NCI-H1694 treated with DMSO at 0.1 percent for 48 hours (cell line): ENCODE measurements around the gene SEMA3F.

Experiments
- DNase-seq: peaks from one replicate; lab custom pipeline; 2025; lab: John Stamatoyannopoulos, UW

The SEMA3F gene

DNA sequence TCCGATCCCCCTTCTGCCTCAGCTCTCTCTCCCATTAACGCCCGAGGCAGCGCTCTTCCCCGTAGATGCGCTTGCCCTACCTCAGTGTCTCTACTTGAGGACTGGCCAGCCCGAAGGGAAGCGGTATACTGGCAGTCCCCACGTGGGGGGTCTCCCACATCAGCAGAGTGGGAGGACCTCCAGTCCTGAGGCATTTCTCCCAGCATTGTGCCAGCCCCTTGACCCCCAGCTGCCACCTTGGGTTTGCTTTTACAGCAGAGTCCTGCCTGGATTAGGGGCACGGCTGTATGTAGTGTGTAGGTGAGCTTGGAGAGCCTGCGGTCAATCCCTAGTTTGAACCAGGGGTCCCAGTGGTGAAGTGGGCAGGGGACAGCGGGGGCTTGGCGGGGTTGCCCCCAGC, 767 bp downstream of the SEMA3F start:
- DNase-seq: no peak

DNA sequence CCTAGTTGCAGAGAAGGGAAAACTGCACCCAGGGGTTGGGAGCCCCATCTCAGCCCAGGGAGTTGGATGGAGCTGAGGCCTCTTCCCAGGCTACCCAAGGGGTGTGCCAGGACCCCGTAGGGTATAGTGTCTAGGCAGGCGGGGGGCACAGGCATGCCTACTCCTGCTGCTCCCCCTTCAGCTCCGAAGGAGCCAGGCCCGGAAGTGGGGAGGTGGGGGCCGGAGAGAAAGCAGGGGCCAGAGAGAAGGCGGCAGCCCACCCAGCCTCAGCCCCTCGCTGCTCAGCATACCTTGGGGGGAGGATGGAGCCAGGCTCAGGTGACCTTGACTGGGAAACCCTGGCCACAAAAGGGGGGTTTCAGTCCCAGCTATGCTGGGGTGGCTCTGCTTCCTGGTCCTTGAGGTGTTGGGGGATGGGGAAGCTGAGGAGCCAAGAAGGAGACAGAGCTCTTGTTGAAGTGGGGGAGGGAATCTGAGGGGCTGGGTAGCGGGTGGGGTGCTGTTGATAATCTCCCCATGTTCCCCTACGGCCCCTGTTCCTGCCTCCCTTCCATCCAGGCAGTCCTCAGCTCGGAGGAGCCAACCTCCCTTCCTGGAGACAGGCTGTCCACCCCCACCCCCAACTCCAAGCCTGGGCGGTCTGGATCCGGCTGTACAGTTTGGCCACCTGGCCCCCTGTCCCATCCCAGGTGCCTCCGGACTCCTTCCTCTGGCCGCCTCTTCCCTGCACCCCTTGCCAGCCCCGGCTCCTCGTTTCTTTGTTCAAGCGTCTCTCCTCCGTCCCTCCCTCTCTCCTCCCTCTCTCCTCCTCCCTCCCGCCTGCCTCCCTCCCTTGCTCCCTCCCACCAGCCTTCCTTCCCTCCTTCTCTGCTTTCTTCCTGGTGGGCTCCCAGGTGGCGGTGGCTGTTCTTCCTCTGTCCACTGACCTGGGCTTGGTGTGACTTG, 1.7 kb downstream of the SEMA3F start:
- DNase-seq: no peak

DNA sequence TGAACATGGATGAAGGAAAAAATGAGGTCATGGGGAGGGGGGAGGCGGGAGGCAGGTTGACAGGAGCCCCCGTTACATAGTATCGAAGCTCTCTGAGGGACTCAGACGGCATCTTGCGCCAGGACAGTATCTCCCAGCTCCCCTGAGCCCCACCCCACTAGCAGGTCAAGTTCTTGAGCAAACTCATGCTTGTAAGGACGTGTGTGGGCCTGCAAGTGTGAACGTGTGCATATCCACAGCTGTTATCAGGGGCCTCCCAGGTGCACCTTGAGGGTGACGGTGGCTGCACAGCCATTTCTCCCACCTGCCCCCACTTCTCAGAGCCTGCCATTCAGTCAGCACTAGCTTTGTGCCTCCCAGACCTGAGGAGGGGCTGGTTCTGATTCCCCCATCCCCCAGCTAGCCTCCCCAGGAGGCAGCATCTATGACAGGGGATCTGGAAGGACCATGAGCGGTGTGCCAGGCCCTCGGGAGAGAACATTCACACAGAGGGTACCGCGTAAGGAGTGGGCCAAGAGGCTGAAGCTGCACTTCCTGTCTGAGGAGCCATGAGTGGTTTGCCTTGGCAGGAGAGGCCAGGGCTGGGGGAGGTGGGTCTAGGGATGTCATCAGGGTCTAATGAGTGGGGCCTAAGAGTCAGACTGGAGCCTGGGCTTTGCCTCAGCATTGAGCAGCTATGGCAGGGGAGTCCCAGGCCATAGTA, 2.9 kb downstream of the SEMA3F start:
- DNase-seq: no peak

DNA sequence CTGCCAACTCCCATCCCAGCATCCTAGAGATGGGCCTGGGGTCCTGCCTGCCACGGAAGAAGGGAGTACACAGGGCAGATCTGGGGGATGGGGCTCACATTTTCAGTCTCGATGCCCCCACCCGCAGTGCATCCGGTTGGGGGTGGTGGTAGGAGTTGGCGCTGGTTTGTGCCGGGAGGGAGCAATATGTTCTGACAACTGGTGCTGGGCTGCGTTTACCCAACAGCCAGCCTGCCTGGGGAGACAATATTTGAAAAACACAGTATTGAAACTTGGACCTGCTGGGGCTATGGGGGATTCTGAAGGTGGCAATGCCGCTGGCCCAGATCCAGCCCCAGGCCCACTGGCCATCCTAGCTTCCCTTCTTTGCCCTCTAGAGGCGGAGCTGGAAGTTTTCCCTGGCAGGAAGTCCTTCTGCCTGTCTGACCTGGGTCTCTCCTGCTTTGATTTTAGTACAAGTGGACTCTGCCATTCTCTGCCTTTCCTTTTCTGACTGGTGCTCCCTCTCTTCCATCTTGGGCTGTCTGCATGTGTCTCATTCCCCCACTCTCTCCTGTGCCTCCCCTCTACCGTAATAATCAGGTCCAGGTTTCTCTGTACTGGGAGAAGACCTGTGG, 3.5 kb downstream of the SEMA3F start:
- no peak for DNase-seq

DNA sequence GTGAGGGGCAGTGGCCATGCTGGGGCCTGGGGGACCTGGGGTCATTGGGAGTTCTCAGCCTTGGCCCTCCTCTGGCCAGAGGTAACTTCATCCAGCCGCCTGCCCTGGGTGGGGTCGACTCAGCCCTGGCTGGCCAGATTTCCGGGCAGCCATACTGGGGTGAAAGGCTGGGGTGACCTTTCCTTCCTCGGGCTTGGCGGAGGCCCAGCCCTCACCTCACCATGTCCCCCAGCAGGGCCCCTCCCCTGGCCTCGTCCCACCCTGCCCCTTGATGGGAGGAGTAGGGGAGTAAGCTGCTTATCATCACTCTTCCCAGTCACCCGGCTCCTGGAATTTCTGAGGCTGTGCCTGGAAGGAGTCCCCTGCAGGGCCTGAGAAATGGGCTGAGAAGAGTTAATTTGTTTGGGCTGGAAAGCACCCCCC, 5.4 kb downstream of the SEMA3F start:
- no peak for DNase-seq

DNA sequence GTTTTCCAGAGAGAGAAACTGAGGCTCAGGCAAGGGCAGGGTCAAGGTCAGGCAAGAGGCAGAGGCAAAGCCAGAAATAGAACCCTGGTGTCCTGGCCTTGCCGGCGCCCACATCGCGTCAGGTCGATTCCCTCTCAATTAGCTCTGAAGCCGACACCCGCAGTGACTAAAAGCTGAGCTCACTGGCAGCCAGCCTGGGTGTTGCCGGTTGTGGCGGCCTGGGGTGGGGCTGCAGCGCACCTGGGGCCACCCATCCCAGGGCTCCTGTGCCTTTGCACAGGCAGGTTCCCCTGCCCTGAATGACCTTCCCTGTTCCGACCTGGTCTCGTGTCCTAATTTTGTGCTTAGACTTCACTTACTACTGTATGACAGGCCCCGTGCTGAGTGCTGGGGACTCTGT, 6.2 kb downstream of the SEMA3F start:
- no peak for DNase-seq

DNA sequence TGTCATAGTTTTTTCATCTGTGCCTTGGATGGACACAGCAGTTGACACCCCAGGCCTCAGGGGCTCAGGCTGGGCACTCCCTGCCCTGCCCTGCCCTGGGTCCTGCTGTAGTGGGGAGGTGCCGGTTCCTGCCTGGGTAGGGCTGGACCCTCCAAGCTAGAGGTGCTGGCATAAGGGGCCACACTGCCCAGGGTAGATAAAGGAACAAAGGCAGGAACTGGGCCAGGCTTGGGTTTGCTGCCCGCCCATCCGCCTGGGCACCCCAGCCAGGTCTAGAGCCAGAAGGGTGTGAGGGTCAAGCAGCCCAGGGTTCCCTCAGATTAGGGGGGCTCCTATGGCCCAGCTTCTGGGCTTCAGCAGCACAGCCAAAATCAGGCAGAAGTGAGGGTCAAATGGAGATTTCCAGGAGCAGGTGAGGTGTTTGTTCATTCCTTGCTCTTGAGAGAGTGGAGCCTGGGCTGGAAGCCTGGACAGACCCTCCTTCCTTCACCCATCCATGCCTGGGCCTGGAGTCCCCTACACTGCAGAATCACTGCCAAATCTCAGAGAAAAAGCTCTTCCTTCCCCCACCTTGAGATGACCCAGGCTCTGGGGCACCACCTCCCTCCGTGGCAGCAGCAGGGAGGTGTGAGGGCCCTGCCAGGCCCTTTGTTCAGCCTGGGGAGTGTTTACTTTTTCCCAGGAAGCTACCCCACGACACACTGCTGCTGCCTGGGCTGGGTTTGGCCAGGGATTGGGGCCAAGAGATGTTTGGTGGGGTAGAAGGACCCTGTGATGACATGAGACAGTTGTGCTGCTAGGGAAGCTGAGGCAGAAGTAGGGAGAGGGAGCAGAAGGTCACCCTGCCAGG, 7.1 kb downstream of the SEMA3F start:
- no peak for DNase-seq

DNA sequence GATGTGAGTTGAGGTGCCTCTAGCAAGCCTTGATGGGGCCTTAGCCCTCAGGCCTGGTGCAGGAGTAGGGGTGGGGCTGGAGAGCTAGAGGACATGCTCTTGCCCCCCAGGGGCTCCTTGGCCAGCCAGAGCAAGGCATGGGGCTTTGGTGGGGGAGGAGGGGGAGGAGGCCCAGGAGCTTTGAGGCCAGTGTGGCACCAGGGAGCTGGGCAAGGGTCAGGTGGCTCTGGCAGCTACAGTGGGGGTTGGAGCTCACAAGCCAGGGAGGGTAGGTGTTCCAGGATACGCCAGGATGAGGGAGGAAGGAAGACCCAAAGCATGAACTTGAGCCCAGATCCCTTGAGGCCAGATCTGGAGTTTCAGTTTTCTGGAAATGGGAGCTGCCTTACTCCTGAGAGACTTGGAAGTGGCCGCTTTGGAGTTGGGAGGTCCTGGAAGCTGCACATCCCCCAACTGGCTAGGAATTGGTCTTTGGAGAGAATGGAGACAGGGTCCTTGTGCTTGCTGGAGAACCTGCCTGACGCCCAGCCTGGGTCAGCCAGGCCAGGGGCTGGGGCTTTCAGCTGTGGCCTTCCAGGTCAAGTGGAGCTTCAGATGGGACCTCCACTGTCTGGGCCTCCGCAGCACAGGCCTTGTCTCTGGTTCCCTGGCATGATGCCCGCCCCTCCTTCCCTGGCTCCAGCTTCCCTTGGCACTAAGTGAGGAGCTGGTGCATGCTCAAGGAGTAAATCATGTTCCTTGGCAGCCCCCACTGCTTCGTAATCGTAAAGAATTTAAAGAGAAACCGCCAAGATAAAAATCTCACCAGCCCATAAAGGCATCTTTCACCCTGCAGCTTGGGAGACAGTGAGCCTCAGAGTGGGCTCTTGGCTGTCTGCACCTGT, 8.7 kb downstream of the SEMA3F start:
- no peak for DNase-seq

DNA sequence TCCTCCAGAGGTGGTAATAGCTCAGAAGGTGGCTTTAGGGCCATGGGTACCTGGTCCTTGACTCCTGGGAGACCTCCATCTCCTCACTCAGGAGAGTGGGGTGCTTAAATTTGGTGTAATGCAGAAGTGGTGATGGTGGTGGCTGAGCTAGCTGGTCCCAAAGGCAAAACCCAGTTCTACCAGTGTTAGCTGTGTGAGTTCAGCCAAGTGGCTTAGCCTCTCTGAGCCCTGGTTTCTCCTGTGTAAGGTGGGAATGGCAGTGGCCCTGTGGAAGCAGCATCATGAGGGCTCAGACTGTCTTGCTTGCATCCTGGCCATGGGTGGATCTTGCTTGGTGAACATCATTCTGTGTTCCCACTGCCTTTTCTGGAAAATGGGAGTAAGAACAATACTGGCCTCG, 9.4 kb downstream of the SEMA3F start:
- no peak for DNase-seq

DNA sequence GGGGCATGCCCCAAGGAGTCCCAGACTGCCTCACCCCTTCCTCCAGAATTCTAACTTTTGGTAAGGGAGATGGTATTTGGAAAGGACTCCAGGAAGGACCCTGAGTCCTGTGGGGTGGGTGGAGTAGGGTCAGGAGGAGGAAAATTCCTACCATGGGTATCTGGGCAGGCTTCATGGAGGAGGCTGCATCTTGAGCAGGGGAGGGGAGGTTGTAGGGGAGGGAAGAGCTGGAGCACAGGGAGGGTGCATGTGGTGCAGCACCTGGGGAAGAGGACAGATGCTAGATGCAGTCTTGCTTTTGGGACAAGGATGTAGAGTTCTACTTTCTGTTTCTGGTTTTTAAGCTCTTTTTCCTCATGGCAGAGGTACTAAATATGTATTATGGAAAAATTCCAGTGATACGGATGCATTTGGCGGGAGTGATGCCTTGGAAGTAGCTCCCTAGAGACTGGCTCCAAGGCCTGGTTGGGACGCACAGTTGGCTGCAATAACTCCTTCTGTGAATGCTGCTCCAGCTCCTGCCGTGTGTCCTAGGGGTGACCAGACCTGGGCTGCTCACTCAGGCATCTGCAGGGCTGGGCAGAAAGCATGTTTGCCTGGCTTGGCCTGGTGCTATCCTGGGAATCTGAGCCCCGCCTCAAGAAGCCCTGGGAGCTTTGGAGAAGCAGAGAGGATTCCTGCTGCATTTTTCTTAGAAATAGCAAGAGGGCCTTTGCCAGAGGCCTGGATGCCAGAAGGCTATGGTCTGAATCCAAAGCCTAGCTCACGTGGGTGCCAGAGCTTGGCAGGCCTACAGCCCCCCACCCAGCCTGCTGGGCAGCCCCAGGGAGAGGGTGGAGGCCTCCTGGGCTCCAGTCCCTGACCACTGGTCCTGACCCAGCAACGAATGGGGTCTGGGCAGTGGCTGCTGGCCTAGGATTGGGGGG, 10.1 kb downstream of the SEMA3F start:
- DNase-seq: no peak

DNA sequence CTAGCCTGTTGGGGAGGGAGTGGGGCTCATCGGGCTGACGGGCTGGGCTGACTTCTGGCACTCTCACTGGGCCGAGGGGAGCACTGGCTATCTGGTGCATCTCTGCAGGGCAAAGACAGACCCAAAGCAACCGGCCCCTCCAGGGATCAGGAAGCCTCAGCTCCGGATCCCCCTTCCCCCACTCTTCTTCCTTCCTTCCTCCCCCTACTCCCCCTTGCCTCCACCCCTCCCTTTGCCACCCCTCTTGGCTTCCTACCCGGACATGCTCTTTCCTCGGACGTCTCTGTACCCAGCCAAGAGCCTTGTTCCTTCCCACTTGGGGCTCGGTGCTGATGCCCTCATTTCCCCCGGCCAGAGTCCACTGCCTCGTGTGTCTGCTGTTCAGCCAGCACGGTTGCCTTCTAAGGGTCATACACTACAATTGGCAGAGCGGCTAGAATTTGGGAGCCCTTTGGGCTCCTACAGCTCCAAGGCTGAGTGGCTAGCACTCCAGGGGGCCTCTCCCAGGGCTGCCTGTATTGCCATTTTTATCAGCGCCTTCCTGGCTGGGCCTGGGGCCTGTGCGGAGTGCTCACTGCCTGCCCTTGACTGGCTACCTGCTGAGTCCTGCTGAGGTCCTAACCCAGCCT, 10.9 kb downstream of the SEMA3F start:
- no peak for DNase-seq

DNA sequence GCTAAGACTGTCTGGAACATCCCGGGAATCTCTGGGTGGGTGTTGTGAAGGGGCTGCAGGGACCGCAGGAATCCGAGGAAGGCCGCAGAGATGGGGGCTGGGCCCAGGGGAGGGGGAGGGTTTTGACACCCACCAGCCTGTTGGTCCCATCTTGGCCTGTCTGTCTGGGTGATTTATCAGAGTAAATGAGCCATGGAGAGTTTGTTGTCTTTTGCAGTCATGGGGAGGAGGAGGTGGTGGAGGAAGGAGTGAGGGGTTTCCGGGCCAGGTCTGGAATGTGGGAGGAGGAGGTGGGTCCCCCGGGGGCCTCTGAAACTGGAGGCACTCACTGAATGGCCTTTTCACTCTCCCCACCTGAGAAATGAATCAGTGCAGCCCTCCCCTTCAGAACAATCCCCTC, 11.5 kb downstream of the SEMA3F start:
- DNase-seq: no peak

DNA sequence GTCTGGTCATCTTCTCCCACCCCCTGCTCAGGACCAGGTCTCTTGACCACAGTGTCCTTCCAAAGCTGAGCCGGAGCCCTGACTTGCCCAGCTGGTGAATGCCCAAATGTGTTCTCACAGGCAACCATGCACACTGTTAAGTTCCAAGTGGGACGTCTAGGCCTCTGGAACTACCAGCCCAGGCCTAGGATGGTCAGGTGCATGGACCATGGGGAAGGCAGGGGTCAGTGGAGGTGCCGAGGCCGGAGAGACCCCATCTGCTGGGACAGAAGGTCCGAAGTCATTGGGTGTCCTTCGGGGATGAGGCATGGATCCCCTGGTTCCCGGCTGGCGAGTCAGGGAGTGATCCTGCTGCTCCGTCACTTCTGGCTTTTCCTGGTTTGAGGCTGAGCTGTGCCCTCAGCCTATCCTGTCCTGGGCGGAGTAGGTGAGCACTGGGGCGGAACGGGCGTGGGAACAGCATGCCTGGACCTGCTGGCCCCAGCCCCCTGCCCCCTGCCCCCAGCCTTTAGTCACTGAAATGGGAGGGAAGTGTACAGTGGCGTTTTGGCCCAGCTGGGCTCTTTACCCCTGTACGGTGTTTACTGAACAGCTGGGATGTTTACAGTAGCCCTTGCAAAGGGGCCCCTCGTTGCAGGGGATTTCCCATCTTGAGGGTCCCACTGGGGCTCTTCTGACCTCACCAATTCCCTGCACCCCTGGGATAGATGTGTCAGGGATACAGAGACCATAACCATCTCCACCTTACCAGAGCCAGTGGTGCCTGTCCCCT, 12.1 kb downstream of the SEMA3F start:
- DNase-seq: no peak

DNA sequence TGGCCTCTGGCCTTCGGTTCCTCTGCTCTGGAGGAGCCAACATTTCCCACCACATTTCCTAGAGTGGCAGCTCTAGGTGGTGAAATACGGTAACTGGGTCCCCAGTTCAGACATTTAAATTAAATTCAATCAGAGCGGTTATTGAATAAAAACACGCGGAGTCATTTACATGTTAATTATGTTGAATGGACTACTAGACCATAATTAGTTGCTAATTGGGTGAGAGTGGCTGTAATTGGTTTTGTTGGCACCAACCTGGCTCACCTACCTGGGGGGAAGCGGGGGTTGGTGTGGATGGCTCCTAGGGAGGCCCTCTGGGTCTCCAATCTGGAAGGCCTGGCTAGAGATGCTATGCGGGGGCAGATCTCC, 12.7 kb downstream of the SEMA3F start:
- no peak for DNase-seq

DNA sequence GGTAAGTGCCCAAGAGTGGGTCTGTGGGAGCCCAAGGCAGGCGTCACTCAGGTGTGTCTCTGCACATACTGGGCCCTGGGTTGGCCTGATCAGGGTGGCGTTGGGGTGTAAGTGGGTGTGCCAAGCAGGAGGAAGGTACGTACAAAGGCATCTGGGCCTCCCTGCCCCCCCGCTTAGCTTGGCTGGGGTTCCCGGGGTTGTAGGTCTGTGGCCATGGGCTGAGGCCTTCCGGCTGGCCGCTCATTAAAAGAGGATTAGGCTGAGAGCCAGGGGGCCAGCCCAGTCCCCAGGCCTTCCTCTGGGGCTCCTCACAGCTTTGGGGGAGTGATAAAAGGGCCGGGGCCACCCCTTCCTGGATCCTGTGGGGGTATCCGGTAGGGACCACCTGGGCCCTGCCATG, 13.3 kb downstream of the SEMA3F start:
- DNase-seq: no peak

DNA sequence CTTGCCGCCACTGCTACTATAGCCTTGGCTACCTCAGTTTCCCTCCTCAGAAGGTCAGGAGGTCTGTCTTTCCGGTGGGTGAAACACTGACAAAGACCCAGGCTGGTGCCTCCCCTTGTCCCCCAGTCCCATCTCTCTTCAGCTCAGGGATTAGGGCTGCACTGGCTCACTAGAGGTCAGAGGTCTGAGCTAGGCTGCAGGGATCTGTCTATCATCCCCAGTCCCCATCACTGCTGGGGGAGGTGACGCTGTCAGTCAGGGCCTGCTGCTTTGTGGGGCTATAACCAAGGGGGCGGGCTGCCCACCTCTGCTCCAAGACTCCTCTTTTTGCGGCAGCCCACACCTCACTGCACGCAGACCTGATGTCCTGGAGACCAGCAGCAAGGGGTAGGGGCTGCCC, 13.7 kb downstream of the SEMA3F start:
- DNase-seq: no peak

DNA sequence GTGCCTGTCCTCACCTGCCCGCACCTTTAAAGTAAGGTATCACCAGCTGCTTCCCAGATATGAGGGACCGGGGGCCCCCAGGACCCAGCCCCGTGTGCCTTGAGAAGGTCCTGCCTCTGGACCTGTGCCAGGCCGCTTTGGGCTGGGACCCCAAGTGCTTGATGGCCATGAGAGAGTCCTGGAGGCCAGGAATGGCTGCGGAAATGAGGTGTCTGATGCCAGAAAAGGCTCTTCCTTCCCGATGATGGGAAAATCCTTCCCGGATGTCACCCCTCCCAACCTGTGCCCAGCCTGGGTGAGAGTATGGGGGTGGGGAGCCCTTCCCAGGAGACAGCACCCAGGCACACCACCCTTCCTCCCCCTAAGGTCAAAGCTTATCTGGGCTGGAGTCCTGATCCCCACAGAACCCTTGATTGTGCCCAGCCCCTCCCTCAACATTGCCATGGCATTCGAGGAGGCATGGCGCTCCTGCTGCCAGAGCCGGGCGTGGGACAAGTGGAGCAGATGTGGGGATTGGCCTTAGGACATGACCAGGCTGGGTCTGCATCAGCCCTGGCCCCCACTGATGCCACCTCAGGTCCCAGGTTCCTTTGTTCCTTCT, 14.2 kb downstream of the SEMA3F start:
- DNase-seq: no peak

DNA sequence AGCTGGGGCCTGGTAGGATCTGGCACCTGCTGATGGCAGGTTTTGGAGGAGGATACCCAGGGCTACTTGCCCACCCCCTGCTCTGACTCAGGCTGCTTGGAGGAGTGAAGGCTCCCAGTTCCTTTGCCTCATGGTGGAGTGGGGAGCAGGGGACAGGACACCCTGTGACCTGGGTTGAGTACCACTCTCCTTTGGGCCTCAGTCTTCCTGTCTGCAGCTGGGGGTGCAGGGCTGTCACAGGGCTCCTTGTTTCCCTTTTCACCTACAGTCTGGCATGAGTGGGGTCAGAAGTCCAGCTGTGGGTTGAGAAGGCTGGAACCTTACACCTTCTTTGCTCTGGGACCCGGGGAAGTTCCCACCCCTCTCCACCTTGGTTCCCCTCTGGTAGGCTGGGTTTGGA, 14.7 kb downstream of the SEMA3F start:
- no peak for DNase-seq
